ENCODE results near the gene GRIK4.
"Not testable (repeated sequence)": the region's sequence is repeated elsewhere in the genome, so short reads cannot be mapped to it uniquely, and the experiment has no call there.

GRIK4 gene

GRCh38 chr11:120511116-120511819 is at the start of gene GRIK4:
TSS of gene GRIK4 (plus strand) at chr11:120511748. CDS start at chr11:120660319, 148,571 bp downstream.
- peak; percentile 50 for DNase-seq

- DNase-seq = no peak
These were observed 48.7 kb upstream of the GRIK4 start for GRCh38 chr11:120462825-120463224.

- no peak for DNase-seq
These were observed 45.5 kb upstream of the GRIK4 start for GRCh38 chr11:120465921-120466534.

- no peak for DNase-seq
These were observed 43.9 kb upstream of the GRIK4 start for GRCh38 chr11:120467627-120468026.

- DNase-seq = no peak
These were observed 40.4 kb upstream of the GRIK4 start for GRCh38 chr11:120471131-120471530.

GRCh38 chr11:120471994-120472393 is 39.6 kb upstream of the GRIK4 start:
- DNase-seq = no peak

GRCh38 chr11:120473503-120473902 is 38.0 kb upstream of the GRIK4 start:
- no peak for DNase-seq

- DNase-seq = no peak
These were observed 29.4 kb upstream of the GRIK4 start for GRCh38 chr11:120482149-120482548.

GRCh38 chr11:120484722-120485121 is 26.8 kb upstream of the GRIK4 start:
- DNase-seq = no peak

GRCh38 chr11:120486138-120486537 is 25.4 kb upstream of the GRIK4 start:
- no peak for DNase-seq

- no peak for DNase-seq
These were observed 21.7 kb upstream of the GRIK4 start for GRCh38 chr11:120489799-120490198.

- DNase-seq = no peak
These were observed 19.1 kb upstream of the GRIK4 start for GRCh38 chr11:120492486-120492885.

GRCh38 chr11:120494595-120494994 is 17.0 kb upstream of the GRIK4 start:
- DNase-seq = no peak

GRCh38 chr11:120499088-120499487 is 12.5 kb upstream of the GRIK4 start:
- DNase-seq = no peak

GRCh38 chr11:120499859-120500258 is 11.7 kb upstream of the GRIK4 start:
- DNase-seq = no peak

- DNase-seq = no peak
These were observed 11.0 kb upstream of the GRIK4 start for GRCh38 chr11:120500414-120501071.

- DNase-seq = no peak
These were observed 10.1 kb upstream of the GRIK4 start for GRCh38 chr11:120501440-120501839.

GRCh38 chr11:120501976-120502755 is 9.4 kb upstream of the GRIK4 start:
- DNase-seq = no peak

- DNase-seq = not testable (repeated sequence)
These were observed 8.0 kb upstream of the GRIK4 start for GRCh38 chr11:120503529-120503928.

- no peak for DNase-seq
These were observed 5.6 kb upstream of the GRIK4 start for GRCh38 chr11:120505801-120506425.

GRCh38 chr11:120509346-120510053 is 2.0 kb upstream of the GRIK4 start:
- DNase-seq = no peak

Data from NCI-H2227 treated with DMSO at 0.1 percent for 48 hours (cell line).